Activated T-helper 9 cell treated with anti-CD3 and anti-CD28 coated beads, Interleukin-2, amount 50 U/mL, for 16 hours (primary cell): Measurements from ENCODE around the gene ACOT8.
"Not testable (repeated sequence)": the region's sequence is repeated elsewhere in the genome, so short reads cannot be mapped to it uniquely, and the experiment has no call there.

Experiments used
- DNase-seq: peaks from one replicate; pipeline ENCODE4 v3.0.0-alpha.2; 2020; ENCODE audit warnings: low read depth

Gene ACOT8

GRCh38 chr20:45852326-45852725 is 4.9 kb downstream of the ACOT8 start:
- DNase-seq = no peak

- DNase-seq = no peak
These were observed 5.7 kb downstream of the ACOT8 start for GRCh38 chr20:45851501-45851900.

- DNase-seq = no peak
These were observed 6.3 kb downstream of the ACOT8 start for GRCh38 chr20:45850926-45851325.

- no peak for DNase-seq
These were observed 7.0 kb downstream of the ACOT8 start for GRCh38 chr20:45850238-45850637.

GRCh38 chr20:45848969-45849582 is 8.1 kb downstream of the ACOT8 start:
- DNase-seq = no peak

GRCh38 chr20:45848421-45848820 is 8.8 kb downstream of the ACOT8 start:
- DNase-seq = no peak

- DNase-seq = no peak
These were observed 11.7 kb downstream of the ACOT8 start for GRCh38 chr20:45845452-45845851.

GRCh38 chr20:45843506-45843905 is 13.7 kb downstream of the ACOT8 start:
- no peak for DNase-seq

- no peak for DNase-seq
These were observed 14.9 kb downstream of the ACOT8 start for GRCh38 chr20:45842169-45842812.

- no peak for DNase-seq
These were observed 15.6 kb downstream of the ACOT8 start for GRCh38 chr20:45841407-45842129.

GRCh38 chr20:45840700-45841198 is 16.4 kb downstream of the ACOT8 start:
- DNase-seq = no peak

- DNase-seq = no peak
These were observed 20.4 kb downstream of the ACOT8 start for GRCh38 chr20:45836841-45837240.

GRCh38 chr20:45835825-45836224 is 21.4 kb downstream of the ACOT8 start:
- DNase-seq = no peak

- no peak for DNase-seq
These were observed 21.8 kb downstream of the ACOT8 start for GRCh38 chr20:45835329-45835765.

- DNase-seq = no peak
These were observed 22.4 kb downstream of the ACOT8 start for GRCh38 chr20:45834797-45835161.

GRCh38 chr20:45833883-45834796 is 23.1 kb downstream of the ACOT8 start:
- peak; percentile 17 for DNase-seq

GRCh38 chr20:45833030-45833882 is 23.9 kb downstream of the ACOT8 start, which contains the start of gene SNX21:
Gene SNX21, plus strand, starts transcription at chr20:45833799. Its CDS starts 121 bp downstream, at chr20:45833920.
- DNase-seq = no peak

- no peak for DNase-seq
These were observed 24.6 kb downstream of the ACOT8 start for GRCh38 chr20:45832619-45833018.

- DNase-seq = not testable (repeated sequence)
These were observed 27.5 kb downstream of the ACOT8 start for GRCh38 chr20:45829673-45830106.

- no peak for DNase-seq
These were observed 28.6 kb downstream of the ACOT8 start for GRCh38 chr20:45828589-45828988.

- DNase-seq = no peak
These were observed 29.5 kb downstream of the ACOT8 start for GRCh38 chr20:45827712-45828111.
